ENCODE results near the gene MIPEP.

DNA sequence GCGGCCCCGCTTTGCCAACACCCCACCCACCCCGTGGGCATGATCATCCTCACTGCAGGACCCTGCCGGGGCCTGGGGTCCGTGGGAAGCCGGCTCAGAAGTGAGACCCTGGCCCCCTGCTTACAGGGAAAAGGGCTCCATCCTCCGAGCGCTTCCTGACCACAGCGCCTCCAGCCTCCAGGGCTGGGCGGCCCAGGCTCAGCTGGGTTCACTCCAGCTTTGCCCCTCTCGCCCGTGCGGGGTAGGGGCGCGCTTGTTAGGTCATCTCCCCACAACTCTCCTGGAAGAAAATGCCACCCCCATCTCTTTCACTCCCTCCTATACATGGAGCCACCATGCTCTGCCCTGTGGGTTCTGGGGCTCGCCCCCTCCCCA is 14.7 kb upstream of the MIPEP start:
- no peak for TF ChIP-seq POLR2A (IDR thresholded peaks at IDR 0.05)
- TF ChIP-seq, protein P1, sequence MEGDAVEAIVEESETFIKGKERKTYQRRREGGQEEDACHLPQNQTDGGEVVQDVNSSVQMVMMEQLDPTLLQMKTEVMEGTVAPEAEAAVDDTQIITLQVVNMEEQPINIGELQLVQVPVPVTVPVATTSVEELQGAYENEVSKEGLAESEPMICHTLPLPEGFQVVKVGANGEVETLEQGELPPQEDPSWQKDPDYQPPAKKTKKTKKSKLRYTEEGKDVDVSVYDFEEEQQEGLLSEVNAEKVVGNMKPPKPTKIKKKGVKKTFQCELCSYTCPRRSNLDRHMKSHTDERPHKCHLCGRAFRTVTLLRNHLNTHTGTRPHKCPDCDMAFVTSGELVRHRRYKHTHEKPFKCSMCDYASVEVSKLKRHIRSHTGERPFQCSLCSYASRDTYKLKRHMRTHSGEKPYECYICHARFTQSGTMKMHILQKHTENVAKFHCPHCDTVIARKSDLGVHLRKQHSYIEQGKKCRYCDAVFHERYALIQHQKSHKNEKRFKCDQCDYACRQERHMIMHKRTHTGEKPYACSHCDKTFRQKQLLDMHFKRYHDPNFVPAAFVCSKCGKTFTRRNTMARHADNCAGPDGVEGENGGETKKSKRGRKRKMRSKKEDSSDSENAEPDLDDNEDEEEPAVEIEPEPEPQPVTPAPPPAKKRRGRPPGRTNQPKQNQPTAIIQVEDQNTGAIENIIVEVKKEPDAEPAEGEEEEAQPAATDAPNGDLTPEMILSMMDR (IDR thresholded peaks at IDR 0.05) = no peak

Measured in transverse colon (tissue), 3 donors.